HG02610 (cell line): Measurements from ENCODE around the gene ZNF236.

Experiments
- ATAC-seq: cut with Tn5 transposase; IDR thresholded peaks from one replicate; pipeline ENCODE4 v1.9.1; 2021; ENCODE audit warnings: mild to moderate bottlenecking, moderate library complexity; ENCODE audit not compliant: unreplicated experiment

Gene ZNF236

GRCh38 chr18:76897257-76897656 lies 74.9 kb downstream of the ZNF236 start:
- ATAC-seq, result no peak

DNA sequence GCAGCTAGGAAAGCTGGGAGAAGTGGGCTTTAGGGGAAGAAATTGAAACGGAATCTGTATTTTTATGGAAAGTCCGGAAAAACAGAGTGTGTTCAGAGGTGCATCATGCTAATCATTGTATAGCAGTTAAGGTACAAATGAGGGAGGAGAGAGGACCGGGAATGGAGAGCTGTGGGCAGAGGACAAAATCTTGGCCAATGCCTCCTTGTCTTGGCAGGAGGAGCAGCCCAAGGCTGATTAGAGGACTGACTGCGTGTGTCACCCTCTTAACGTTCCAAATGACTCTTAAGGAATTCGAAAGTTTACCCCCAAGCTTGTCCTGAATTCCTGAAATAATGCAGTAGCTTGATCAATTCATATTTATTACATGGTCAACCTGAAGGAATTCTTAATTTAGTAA lies 81.0 kb downstream of the ZNF236 start:
- ATAC-seq, result no peak

DNA sequence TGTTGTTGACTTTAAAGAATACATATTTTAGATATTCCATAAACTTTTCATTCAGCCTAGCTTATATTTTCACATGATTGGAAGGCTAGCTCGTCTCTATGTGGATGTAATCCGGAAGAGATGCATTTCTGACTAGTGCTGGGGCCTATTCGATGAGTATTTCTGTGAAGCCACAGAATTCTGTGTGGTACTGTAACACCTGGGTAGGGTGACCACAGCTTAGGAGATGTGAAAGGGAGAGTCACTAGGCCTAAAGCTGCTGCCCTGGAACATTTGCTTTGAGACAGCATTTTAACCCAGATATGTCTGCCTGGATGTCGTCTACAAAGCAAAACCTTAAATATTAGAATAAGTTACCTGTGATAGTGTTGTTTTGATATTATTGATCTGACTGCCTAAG lies 83.5 kb downstream of the ZNF236 start:
- ATAC-seq, result no peak

- no peak for ATAC-seq
Observed at GRCh38 chr18:76908277-76908676, 85.9 kb downstream of the ZNF236 start.

DNA sequence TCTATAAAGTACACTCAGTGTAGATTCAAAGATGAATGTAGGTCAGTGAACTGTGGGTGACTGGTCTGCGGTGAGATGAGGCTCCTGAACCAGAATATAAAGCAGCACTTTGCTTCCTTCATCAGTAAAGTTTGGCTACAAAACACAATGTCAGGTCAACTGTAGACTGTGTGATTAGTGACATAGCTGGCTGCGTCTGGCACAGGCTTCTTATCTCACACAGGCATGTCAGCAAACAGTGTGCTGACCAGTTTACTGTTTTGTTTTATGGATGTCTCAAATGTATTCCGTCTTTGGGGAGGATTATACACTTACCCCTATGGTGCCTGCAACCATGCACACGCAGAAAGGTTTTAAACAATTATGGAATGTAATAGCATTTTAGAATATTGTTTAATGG lies 87.1 kb downstream of the ZNF236 start:
- no peak for ATAC-seq

- no peak for ATAC-seq
Observed at GRCh38 chr18:76911440-76911839, 89.1 kb downstream of the ZNF236 start.

DNA sequence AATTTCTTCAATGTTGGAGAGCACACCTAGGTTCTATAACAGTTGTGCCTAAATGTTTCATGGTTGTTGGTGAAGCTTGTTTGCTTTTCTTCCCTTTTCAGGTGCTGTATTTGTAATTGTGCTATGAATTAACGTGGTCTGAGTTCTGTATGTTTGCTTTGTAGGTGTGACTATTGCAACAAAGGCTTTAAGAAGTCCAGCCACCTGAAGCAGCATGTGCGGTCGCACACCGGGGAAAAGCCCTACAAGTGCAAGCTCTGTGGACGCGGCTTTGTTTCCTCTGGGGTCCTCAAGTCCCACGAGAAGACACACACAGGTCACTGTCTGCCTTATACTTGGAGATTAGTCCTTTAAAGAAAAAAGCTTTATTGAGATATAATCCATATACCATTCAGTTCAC lies 91.2 kb downstream of the ZNF236 start:
- no peak for ATAC-seq

GRCh38 chr18:76914314-76914713 lies 92.0 kb downstream of the ZNF236 start:
- ATAC-seq, result peak; percentile 70

- ATAC-seq, result no peak
Observed at GRCh38 chr18:76914796-76915195, 92.4 kb downstream of the ZNF236 start.

GRCh38 chr18:76915456-76915855 lies 93.1 kb downstream of the ZNF236 start:
- no peak for ATAC-seq

DNA sequence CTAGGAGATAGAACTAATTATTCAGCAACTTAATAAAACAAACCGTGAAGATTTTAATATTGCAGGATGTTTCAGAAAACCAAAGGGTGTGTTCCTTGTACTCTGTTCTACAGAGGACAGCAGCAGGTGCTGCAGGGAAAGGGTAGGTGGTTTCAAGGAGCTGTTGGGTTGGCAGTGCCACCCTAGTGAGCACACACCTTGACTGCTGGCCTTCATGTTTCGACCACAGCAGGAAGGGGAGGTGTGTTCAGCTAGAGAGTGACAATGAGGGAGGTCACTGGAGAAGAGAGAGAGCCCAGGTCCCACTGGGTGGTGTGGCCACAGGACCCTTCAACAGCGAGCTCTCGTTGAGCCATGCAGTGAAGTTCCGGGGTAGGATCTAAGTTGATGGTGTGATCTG lies 98.6 kb downstream of the ZNF236 start:
- no peak for ATAC-seq

- peak; percentile 96 for ATAC-seq
Observed at GRCh38 chr18:76922107-76922506, 99.8 kb downstream of the ZNF236 start.

DNA sequence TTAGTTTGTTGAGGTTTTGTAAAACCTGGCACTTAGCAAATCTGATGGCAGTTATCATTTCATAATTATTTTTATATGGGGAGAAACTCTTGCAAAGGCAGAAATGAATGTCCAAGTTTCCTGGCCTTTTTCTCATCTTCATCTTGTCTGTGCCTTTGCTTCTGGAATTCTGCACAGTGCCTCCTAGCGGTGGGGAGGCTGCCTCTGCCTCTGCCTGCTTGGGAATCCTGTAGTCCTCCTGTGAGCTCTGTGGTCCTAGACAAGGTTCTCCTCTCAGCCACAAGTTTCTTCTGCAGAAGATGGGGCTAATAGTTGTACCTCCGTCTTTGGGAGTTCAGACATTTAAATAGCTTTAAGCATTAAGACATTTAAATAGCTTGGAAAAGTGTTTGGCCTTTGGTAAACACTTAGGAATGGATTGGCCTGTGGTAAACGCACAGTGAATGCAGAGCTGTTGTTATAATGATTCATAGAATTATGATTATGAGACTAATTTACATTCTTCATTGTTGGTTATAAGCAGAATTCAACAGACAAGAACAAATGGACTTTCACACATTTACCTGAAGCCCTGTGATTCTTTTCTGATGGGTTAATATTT lies 101.2 kb downstream of the ZNF236 start:
- ATAC-seq, result no peak

- no peak for ATAC-seq
Observed at GRCh38 chr18:76925501-76925900, 103.1 kb downstream of the ZNF236 start.

DNA sequence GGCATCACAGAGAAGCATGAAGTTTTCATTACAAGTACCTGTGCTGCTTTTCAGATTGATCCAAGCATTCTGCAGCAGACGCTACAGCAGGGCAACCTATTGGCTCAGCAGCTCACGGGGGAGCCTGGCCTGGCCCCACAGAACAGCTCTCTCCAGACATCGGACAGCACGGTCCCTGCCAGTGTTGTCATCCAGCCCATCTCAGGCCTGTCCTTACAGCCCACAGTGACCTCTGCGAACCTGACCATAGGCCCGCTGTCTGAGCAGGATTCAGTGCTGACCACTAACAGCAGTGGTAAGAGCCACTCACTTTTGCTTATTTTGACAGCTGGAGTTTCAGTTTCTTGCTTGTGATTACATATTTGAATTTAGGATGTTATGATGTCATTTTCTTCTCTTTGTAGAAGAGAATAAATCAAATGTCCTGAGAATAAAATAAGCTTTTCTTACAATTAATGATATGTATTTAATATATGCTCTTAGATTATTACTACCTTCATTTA lies 104.9 kb downstream of the ZNF236 start:
- no peak for ATAC-seq

DNA sequence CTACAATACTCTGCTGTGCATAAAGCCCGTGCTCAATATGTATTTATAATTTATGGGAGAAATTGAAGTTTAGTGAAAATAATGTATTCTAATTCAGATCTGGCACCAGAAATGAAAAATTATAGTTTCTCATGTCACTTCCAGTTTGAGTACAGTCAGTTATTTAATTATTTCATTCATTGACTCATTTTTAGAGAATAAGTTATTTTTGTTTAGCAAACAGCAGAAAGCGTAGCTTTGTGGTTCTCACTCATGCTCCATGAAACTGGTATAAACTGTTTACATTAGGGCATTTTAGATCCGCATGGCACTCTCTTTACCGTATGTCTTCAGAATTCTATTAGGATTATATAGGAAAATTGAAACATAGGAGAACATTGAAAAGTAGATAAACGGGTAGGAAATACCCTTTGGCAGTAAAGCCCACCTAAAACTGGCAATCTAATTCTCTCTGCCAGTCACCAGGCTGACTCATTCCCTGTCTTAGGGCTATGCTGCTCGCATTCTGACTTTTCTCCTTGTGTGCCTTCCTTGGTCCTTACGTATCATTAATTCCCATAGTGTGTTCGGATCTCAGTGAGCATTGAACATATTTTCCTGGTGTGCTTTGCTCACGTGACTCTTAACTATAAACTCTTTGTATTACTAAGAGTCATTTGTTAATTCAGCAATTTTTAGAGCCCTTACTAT lies 106.0 kb downstream of the ZNF236 start:
- ATAC-seq, result peak; percentile 36

DNA sequence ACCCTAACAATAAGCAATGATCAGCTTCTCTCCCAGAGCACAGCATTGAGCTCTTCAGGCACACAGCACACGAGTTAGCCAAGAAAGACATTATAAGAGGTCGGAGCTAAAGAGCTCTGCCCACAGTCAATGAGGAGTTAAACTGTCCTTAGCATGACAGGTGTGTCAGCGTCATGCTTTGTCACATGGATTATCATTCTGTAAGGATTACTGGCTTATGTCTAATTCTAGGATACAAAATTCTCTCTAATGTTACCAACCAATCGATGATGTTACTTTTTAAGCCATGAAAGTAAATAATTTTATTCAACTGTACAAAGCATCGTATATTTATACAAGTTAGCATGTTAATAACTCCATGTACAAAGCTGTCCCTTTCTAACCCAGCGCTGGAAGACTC lies 108.8 kb downstream of the ZNF236 start:
- ATAC-seq, result no peak

- ATAC-seq, result no peak
Observed at GRCh38 chr18:76932026-76932819, 109.9 kb downstream of the ZNF236 start.

GRCh38 chr18:76935722-76936337 lies 113.5 kb downstream of the ZNF236 start:
- no peak for ATAC-seq

DNA sequence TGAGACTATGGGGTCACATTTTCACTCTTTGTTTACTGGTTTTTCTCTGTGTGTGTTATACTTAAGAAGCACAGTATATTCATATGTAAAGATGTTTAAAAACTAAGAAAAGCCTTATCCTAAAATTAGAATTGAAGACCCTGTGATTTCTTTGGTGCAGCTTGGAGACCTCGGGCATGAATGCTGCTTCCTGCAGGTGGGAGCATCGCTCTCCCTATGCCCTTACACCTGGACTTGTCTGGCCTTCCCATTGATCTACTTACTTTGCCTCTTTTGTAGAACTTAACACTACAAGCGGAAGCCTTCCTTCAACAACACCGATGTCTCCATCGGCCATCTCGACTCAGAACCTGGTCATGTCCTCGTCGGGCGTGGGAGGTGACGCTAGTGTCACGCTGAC lies 114.5 kb downstream of the ZNF236 start:
- ATAC-seq, result no peak

- no peak for ATAC-seq
Observed at GRCh38 chr18:76937597-76937996, 115.2 kb downstream of the ZNF236 start.
